Jurkat, Clone E6-1 (cell line): ENCODE measurements around the gene NLRC4.
"Not testable (repeated sequence)": the region's sequence is repeated elsewhere in the genome, so short reads cannot be mapped to it uniquely, and the experiment has no call there.

ENCODE experiments used
- DNase-seq: peaks from one replicate; pipeline ENCODE4 v3.0.0-alpha.2; 2011; ENCODE audit warnings: low read depth, low spot score
- H3K4me3 ChIP-seq: 2 replicates; pipeline ENCODE4 v1.5.1; 2011; ENCODE audit warnings: mild to moderate bottlenecking, low read length, control low read depth, moderate library complexity

The NLRC4 gene

GRCh38 chr2:32249731-32250236, 14.9 kb downstream of the NLRC4 start:
- no peak overlapping the region for H3K4me3 ChIP-seq
- DNase-seq: no peak

GRCh38 chr2:32248299-32248698, 16.4 kb downstream of the NLRC4 start:
- DNase-seq: no peak
- H3K4me3 ChIP-seq: no peak overlapping the region

GRCh38 chr2:32246911-32247310, 17.8 kb downstream of the NLRC4 start:
- no peak overlapping the region for H3K4me3 ChIP-seq
- no peak for DNase-seq

GRCh38 chr2:32242331-32242730, 22.4 kb downstream of the NLRC4 start:
- no peak for DNase-seq
- H3K4me3 ChIP-seq: no peak overlapping the region

- H3K4me3 ChIP-seq: no peak overlapping the region
- no peak for DNase-seq
Measured at GRCh38 chr2:32237996-32238395, 26.7 kb downstream of the NLRC4 start.

- no peak overlapping the region for H3K4me3 ChIP-seq
- no peak for DNase-seq
Measured at GRCh38 chr2:32237488-32237887, 27.2 kb downstream of the NLRC4 start.

- H3K4me3 ChIP-seq: no peak overlapping the region
- no peak for DNase-seq
Measured at GRCh38 chr2:32235315-32235714, 29.4 kb downstream of the NLRC4 start.

GRCh38 chr2:32231959-32232358, 32.7 kb downstream of the NLRC4 start:
- no peak for DNase-seq
- H3K4me3 ChIP-seq: no peak overlapping the region

GRCh38 chr2:32229635-32230034, 35.1 kb downstream of the NLRC4 start:
- H3K4me3 ChIP-seq: no peak overlapping the region
- DNase-seq: no peak

GRCh38 chr2:32228181-32228580, 36.5 kb downstream of the NLRC4 start:
- no peak for DNase-seq
- no peak overlapping the region for H3K4me3 ChIP-seq

- DNase-seq: no peak
- no peak overlapping the region for H3K4me3 ChIP-seq
Measured at GRCh38 chr2:32227492-32227891, 37.2 kb downstream of the NLRC4 start.

- no peak for DNase-seq
- no peak overlapping the region for H3K4me3 ChIP-seq
Measured at GRCh38 chr2:32222966-32223365, 41.7 kb downstream of the NLRC4 start.

- no peak overlapping the region for H3K4me3 ChIP-seq
- DNase-seq: no peak
Measured at GRCh38 chr2:32220445-32220844, 44.2 kb downstream of the NLRC4 start.

- DNase-seq: no peak
- H3K4me3 ChIP-seq: no peak overlapping the region
Measured at GRCh38 chr2:32212295-32212694, 52.4 kb downstream of the NLRC4 start.

GRCh38 chr2:32210767-32211408, 53.8 kb downstream of the NLRC4 start:
- no peak overlapping the region for H3K4me3 ChIP-seq
- no peak for DNase-seq

GRCh38 chr2:32203428-32203827, 61.3 kb downstream of the NLRC4 start:
- not testable (repeated sequence) for DNase-seq, H3K4me3 ChIP-seq

- no peak for DNase-seq
- no peak overlapping the region for H3K4me3 ChIP-seq
Measured at GRCh38 chr2:32200814-32201213, 63.9 kb downstream of the NLRC4 start.

GRCh38 chr2:32192418-32192817, 72.3 kb downstream of the NLRC4 start:
- H3K4me3 ChIP-seq: no peak overlapping the region
- DNase-seq: no peak

GRCh38 chr2:32189011-32189410, 75.7 kb downstream of the NLRC4 start:
- no peak overlapping the region for H3K4me3 ChIP-seq
- DNase-seq: no peak

- no peak for DNase-seq
- H3K4me3 ChIP-seq: no peak overlapping the region
Measured at GRCh38 chr2:32182667-32183066, 82.0 kb downstream of the NLRC4 start.
